CD4-positive, alpha-beta T cell treated with Interleukin-2 at 100 ng/mL for 4 hours (primary cell): ENCODE measurements around the gene SLC5A11.
A peak's percentile ranks its signal among the peaks of the same experiment; 100 is the strongest.
"Not testable (repeated sequence)": the region's sequence is repeated elsewhere in the genome, so short reads cannot be mapped to it uniquely, and the experiment has no call there.

Experiments
- DNase-seq: peaks from one replicate; pipeline ENCODE4 v3.0.0-alpha.2; 2020; ENCODE audit warnings: low spot score

SLC5A11 gene

GRCh38 chr16:24836836-24837235, 8.9 kb upstream of the SLC5A11 start:
- DNase-seq: no peak

- no peak for DNase-seq
Measured at GRCh38 chr16:24837969-24838368, 7.8 kb upstream of the SLC5A11 start.

DNA sequence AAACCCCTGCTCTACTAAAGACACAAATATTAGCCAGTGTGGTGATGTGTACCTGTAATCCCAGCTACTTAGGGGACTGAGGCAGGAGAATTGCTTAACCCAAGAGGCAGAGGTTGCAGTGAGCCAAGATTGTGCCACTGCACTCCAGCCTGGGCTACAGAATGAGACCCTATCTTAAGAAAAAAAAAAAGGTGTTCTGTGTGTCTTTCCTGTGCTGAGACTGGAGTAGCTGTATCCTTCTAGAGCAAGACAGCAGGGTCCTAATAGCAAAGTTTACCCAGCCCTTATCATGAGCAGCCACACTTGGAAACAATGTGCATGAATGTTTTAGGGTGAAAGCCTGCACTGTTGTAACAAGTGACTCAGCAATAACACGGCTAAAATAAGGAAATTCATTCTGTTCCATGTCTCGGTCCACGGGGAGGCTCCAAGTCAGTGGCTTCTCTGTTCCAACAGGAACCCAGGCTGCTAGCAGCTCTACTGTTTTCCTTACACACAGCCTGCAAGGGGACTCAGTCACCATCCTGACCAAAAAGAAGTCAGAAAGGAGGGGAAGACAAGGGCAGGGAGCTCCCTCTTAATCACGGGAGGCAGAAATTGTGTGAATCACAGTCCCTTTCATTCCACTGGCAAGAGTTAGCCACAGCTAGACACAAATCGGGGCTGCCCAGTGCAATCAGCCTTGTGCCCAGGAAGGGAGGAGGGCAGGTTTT, 7.1 kb upstream of the SLC5A11 start:
- DNase-seq: no peak

- DNase-seq: no peak
Measured at GRCh38 chr16:24839347-24839972, 6.3 kb upstream of the SLC5A11 start.

DNA sequence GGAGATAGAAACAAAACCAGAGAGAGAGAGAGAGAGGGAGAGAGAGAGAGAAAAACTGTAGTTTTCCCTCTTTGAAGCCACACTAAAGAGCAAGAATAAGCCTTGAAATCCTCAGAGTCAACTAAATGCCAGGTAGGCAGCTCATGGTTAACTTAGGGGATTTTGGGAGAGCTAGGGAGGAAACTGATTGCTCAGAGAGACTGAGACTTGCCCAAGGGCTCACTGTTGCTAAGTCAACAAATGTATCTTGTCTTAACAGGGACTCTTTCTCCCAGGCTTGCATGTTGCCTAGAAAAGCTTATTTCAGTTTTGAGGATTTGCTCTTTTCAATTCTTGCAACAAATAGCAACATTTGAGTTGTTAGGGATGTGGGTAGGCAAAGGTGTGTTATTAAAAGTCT, 4.5 kb upstream of the SLC5A11 start:
- DNase-seq: no peak

GRCh38 chr16:24844101-24845030, 1.4 kb upstream of the SLC5A11 start:
- DNase-seq: no peak

DNA sequence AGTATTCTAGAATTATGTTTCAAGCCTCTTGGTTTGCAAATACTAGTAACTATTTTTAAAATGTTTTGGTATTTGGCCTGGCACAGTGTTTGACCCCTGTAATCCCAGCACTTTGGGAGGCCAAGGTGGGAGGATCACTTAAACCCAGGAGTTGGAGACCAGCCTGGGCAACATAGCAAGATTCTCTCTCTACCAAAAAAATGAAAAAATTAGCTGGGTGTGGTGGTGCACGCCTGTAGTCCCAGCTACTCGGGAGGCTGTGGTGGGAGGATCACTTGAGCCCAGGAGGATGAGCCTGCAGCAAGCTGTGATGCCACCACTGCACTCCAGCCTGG, 765 bp upstream of the SLC5A11 start:
- not testable (repeated sequence) for DNase-seq

DNA sequence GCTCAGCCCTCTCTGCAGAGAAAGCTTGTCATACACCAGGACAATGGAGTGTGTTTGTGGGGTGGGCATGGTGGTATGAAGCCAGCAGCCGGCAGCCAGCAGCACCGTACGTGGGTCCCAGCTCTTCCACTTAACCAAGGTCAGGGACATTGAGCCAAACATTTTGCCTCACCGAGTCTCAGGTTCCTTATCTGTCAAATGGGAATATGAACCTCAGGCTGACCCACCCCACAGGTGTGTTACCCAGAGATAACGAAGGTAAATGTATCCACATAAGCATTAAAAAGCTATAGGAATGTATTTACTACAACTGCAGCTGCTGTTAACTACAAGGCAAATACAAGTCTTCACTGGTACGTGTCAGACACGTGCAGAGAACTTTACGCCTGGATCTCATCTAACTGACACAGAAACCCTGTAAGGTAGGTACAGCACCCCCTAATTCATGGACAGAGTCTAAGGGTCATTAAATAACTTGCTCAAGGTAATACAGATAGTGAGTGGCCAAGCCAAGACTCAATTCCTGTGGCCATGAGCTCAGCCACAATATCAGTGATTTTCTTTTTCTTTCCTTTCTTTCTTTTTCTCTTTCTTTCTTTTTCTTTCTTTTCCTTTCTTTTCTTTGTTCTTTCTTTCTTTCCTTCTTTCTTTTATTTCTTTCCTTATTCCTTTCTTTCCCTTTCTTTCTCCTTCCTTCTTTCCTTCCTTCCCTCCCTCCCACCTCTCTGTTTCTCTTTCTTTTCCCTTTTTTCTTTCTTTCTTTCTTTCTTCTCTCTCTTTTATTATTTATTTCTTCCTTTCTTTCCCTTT, 990 bp downstream of the SLC5A11 start:
- no peak for DNase-seq

- no peak for DNase-seq
Measured at GRCh38 chr16:24847358-24847664, 1.5 kb downstream of the SLC5A11 start.

- no peak for DNase-seq
Measured at GRCh38 chr16:24848065-24848464, 2.3 kb downstream of the SLC5A11 start.

- no peak for DNase-seq
Measured at GRCh38 chr16:24849641-24850040, 3.9 kb downstream of the SLC5A11 start.

DNA sequence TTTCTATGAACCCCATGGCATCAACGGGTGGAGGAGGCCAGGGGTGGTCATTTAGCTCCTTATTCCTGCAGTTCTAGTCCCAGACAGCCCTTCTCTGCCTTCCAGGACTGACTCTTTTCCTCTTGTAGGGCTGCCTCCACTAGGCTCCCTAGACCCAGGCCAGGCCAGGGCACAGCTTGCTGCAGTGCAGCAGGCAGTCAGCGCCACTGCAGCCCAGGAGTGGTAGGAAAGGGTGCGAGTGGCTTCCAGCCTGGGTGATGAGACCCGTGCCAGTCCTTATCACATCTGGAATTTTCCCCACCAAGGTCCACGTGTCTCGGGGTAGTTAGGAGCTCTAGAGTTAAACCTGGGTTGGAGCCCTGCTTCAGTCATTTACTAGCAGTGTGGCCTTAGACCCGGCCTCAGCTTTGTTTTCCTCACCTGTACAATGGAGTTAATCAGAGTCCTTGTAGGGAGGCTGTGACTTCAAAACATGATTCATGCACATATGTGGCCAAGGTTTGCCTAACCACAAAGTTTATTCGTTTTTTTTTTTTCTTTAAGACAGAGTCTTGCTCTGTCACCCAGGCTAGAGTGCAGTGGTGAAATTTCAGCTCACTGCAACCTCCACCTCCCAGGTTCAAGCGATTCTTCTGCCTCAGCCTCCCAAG, 4.7 kb downstream of the SLC5A11 start:
- no peak for DNase-seq

- no peak for DNase-seq
Measured at GRCh38 chr16:24851700-24852099, 5.9 kb downstream of the SLC5A11 start.

GRCh38 chr16:24852281-24852721, 6.5 kb downstream of the SLC5A11 start:
- DNase-seq: no peak

DNA sequence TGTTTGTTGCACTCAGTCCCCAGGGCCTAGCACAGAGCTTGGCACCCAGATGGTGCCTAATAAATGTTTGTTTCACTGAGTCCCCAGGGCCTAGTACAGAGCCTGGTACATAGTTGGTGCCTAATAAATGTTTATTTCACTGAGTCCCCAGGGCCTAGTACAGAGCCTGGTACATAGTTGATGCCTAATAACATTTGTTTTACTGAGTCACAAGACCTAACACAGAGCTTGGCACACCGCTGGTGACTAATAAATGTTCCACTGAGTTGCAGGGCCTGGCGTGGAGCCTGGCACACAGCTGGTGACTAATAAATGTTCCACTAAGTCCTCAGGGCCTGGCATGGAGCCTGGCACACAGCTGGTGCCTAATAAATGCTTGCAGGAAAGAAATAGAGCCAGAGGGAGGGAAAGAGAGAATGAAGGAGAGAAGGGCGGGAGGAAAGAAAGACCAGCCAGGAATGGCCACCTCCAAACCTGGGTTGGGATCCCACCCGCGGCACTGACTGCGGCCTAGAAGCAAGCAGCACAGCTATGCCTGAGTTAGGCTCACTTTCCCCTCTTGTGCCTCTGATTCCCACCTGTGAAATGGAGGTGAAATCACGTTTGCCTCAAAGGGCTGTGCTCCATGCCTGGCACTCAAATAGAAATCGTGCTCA, 7.5 kb downstream of the SLC5A11 start:
- no peak for DNase-seq

DNA sequence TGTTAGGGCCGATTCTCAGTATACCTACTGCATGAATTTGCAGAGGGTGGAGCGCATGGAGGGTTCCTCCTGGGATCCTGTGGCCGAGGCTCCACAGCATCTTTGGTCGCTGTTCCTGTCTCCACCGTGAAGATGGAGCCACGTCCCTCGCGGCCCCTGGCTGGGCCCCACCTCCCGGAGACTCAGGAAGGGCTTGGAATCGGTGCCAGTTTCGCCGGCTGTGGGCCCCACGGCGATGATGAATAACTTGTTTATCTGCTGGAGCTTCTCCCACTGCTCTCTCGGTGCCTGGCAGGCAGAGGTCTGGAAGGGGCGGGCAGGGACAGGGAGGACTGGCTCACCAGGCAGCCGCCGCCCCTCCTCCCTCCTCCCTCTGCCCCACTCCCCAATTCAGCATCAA, 8.1 kb downstream of the SLC5A11 start:
- no peak for DNase-seq

DNA sequence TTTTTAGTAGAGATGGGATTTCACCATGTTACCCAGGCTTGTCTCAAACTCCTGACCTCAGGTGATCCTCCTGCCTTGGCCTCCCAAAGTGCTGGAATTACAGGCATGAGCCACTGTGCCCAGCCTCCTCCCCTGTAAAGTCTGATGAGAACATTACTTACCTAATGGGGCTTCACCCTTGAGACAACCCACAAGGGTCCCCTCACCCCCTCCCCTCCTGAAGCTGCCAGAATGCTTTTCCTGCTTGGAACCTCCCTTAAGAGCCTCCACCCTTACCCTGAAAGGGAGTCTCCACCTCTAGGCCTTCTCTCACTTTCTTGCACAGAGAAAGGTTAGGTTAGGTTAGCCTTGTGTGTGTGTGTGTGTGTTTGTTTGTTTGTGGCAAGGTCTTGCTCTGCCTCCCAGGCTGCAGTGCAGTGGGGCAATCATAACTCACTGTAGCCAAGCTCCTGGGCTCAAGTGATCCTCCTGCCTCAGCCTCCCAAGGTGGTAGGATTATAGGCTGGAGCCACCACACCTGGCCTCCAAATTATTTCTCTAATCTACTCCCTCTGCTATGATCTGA, 8.9 kb downstream of the SLC5A11 start:
- no peak for DNase-seq

- no peak for DNase-seq
Measured at GRCh38 chr16:24855678-24856077, 9.9 kb downstream of the SLC5A11 start.

DNA sequence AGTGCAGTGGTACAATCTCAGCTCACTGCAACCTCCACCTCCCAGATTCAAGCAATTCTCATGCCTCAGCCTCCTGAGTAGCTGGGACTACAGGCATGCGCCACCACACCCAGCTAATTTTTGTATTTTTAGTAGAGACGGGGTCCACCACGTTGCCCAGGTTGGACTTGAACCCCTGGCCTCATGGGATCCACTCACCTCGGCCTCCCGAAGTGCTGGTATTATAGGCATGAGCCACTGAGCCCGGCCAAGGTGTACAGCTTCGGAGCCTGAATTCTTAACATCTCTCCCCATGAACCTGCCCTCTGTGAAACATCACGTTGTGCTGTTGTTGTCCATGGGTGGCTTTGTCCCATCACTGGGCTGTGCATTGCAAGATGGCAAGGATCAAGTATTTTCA, 11.1 kb downstream of the SLC5A11 start:
- DNase-seq: not testable (repeated sequence)

- DNase-seq: peak; percentile 18
Measured at GRCh38 chr16:24858219-24859041, 12.7 kb downstream of the SLC5A11 start.
